Neutrophil (primary cell): ENCODE results near the gene GNG7.

ENCODE experiments used
- H3K27ac ChIP-seq: fragments of 200-600 bp; sonication (generic); 2 replicates; pipeline ENCODE4 v1.5.1; 2016; ENCODE audit warnings: mild to moderate bottlenecking, moderate library complexity
- H3K27me3 ChIP-seq: fragments of 200-600 bp; sonication (generic); 2 replicates; pipeline ENCODE4 v1.6.0; 2016; ENCODE audit warnings: mild to moderate bottlenecking
- H3K36me3 ChIP-seq: fragments of 200-600 bp; sonication (generic); 2 replicates; pipeline ENCODE4 v1.5.1; 2017
- H3K4me1 ChIP-seq, 2 experiments: fragments of 200-600 bp in 1 of 2; sonication (generic) in 1 of 2; 1 replicate in 1 of 2; 2 replicates in 1 of 2; pipeline versions ENCODE4 v1.5.1 to v1.6.1; 2013 to 2016; ENCODE audit warnings: low read depth in 1 of 2, low read length in 1 of 2, mild to moderate bottlenecking in 1 of 2, moderate library complexity in 1 of 2; ENCODE audit not compliant: control insufficient read depth in 1 of 2, insufficient read depth in 1 of 2
- H3K4me3 ChIP-seq, 2 experiments: fragments of 200-600 bp in 1 of 2; sonication (generic) in 1 of 2; 1 replicate in 1 of 2; 2 replicates in 1 of 2; pipeline ENCODE4 v1.5.1; 2013 to 2016; ENCODE audit warnings: low read depth in 1 of 2, low read length in 1 of 2, mild to moderate bottlenecking in 1 of 2, moderate library complexity in 1 of 2
- H3K9me3 ChIP-seq: fragments of 200-600 bp; sonication (generic); 2 replicates; pipeline ENCODE4 v1.5.1; 2016
- TF ChIP-seq, protein P1 (sequence below): fragments of 200-600 bp; sonication (generic); IDR thresholded peaks from 2 replicates; pipeline ENCODE4 v1.5.1; 2016; ENCODE audit warnings: antibody characterized with exemption

The GNG7 gene

DNA sequence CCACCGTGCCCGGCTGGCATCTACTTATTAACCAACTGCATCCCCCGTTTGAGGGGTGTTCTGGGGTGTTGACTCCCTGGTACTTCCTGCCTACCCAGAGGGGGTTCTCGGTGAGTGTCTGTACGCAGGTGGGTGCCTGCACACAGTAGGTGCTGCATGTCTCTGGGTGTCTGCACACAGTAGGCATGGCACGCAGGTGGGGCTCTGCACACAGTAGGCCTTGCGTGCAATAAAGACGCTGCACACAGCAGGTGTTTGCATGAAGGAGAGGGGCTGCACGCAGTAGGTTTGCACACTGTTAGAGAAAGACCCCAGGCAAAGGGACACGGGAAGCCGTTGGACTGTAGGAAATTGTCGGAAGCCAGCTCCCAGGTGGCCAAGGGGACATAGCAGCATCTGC lies 215.4 kb downstream of the GNG7 start:
- Histone ChIP-seq H3K36me3 (no peaks in the 10 kb centered on the region), H3K27me3 (peaks cover 55% of the 10 kb centered on the region), H3K27ac (no peak overlapping the region), H3K4me1 (peaks cover 14 to 18% of the 10 kb centered on the region in 2 experiments), H3K9me3 (no peaks in the 10 kb centered on the region), H3K4me3 (no peak overlapping the region)
- TF ChIP-seq, protein P1, sequence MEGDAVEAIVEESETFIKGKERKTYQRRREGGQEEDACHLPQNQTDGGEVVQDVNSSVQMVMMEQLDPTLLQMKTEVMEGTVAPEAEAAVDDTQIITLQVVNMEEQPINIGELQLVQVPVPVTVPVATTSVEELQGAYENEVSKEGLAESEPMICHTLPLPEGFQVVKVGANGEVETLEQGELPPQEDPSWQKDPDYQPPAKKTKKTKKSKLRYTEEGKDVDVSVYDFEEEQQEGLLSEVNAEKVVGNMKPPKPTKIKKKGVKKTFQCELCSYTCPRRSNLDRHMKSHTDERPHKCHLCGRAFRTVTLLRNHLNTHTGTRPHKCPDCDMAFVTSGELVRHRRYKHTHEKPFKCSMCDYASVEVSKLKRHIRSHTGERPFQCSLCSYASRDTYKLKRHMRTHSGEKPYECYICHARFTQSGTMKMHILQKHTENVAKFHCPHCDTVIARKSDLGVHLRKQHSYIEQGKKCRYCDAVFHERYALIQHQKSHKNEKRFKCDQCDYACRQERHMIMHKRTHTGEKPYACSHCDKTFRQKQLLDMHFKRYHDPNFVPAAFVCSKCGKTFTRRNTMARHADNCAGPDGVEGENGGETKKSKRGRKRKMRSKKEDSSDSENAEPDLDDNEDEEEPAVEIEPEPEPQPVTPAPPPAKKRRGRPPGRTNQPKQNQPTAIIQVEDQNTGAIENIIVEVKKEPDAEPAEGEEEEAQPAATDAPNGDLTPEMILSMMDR: no peak

DNA sequence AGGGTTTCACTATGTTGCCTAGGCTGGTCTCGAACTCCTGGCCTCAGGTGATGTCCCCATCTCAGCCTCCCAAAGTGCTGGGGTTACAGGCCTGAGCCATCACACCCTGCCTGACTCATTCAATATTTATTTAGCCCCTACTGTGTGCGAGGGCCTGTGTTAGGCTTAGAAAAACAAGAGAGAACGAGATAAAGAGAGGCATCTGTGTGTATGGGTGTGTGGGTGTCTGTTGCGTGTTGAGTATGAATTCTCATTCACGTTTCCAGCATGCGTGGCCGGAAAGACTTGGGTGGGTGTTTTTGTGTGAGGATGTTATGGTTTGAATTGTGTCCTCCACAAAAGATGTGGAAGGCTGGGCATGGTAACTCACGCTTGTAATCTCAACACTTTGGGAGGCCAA lies 217.1 kb downstream of the GNG7 start:
- H3K4me3 ChIP-seq: no peak overlapping the region
- H3K9me3 ChIP-seq: no peaks in the 10 kb centered on the region
- TF ChIP-seq, protein P1: no peak
- H3K27me3 ChIP-seq: peaks cover 39% of the 10 kb centered on the region
- no peaks in the 10 kb centered on the region for H3K36me3 ChIP-seq
- peaks cover 14 to 18% of the 10 kb centered on the region in 2 experiments for H3K4me1 ChIP-seq
- no peak overlapping the region for H3K27ac ChIP-seq

DNA sequence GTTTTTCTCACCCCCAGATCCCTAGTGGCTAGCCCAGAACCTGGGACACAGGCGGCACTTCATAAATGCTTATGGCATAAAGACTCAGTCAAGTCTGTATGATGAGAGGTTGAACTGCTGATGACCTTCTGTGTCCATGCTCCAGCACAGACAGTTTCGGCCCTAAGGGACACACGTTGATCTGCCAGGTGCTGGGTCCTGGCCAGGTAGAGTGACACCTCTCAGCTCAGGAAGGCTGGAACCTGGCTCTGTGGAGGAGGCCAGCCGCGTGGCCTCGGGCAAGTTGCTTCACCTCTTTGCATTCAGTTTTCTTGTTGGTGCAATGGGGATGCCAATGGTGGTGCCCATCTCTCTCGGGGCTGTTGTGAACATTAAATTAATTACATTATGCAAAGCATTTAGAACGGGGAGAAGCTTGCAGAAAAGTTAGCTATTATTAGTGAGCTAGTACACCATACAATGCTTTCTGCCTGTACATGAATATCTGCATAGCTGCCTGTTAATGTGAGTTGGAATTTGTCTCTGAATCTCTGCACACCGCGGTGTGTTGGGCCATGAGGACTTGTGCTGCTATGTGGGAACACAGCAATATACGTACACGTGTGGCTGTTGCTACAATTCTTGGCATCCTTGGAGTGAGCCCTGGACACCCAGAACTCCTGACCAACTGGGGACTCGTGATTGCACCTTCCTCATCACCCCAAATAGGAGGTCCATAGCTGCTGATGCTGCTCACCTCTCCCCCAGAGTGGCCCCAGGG lies 218.1 kb downstream of the GNG7 start:
- H3K27me3 ChIP-seq: peaks cover 28% of the 10 kb centered on the region
- H3K36me3 ChIP-seq: no peaks in the 10 kb centered on the region
- H3K4me1 ChIP-seq: peaks cover 12 to 16% of the 10 kb centered on the region in 2 experiments
- no peak overlapping the region for H3K27ac ChIP-seq
- no peak overlapping the region for H3K4me3 ChIP-seq
- TF ChIP-seq, protein P1: no peak
- H3K9me3 ChIP-seq: no peaks in the 10 kb centered on the region

DNA sequence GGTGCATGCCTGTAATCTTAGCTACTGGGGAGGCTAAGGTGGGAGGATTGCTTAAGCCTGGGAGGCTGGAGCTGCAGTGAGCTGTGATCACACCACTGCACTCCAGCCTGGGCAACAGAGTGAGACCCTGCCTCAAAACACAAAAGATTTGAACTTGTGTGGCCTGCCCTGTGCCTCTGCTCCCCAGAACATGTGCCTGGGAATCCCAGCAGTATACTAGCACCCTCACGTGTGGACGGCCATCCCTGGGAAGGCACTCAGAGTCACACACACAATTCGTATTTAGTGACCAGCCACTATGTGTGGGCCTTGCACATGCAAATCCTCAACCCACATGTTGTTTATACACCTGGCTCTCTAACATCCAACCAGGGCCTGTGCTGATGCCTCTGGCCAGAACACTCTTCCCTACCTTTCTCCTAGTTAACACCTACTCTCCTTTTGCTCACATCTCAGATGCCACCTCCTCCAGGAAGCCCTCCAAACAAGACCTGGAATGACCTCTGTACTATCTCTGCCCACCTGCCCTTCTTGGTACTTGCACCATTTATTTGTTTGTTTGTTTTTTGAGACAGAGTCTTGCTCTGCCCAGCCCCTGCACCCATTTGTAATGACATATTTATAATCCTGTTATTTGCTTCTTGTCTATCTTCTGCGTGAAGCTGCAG lies 218.9 kb downstream of the GNG7 start:
- no peak overlapping the region for H3K27ac ChIP-seq
- H3K4me3 ChIP-seq: no peak overlapping the region
- peaks cover 14% of the 10 kb centered on the region in 2 experiments for H3K4me1 ChIP-seq
- no peaks in the 10 kb centered on the region for H3K9me3 ChIP-seq
- peaks cover 21% of the 10 kb centered on the region for H3K27me3 ChIP-seq
- H3K36me3 ChIP-seq: no peaks in the 10 kb centered on the region
- TF ChIP-seq, protein P1: no peak

DNA sequence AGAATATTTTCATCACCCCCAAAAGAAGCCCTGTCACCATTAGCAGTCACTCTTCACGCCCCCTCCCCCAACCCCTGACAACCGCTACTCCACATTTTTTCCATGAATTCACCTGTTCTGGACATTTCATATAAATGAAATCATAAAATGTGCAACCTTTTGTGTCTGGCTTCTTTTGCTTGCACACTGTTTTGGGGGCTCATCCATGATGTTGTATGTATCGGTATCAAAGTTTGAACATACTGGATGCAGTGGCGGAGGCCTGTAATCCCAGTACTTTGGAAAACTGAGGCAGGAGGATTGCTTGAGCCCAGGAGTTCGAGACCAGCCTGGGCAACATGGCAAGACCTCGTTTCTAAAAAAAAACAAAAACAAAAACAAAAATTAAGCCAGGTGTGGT lies 219.4 kb downstream of the GNG7 start:
- TF ChIP-seq, protein P1: no peak
- no peak overlapping the region for H3K27ac ChIP-seq
- no peak overlapping the region for H3K4me3 ChIP-seq
- no peaks in the 10 kb centered on the region for H3K9me3 ChIP-seq
- peaks cover 5% of the 10 kb centered on the region for H3K36me3 ChIP-seq
- H3K27me3 ChIP-seq: peaks cover 15% of the 10 kb centered on the region
- H3K4me1 ChIP-seq: peaks cover 13 to 15% of the 10 kb centered on the region in 2 experiments
